Uterus (tissue), 4 donors: Measurements from ENCODE around the gene RPS4Y1. TPM values are rescaled to one million over a fixed set of nuclear protein-coding genes. Genes with fewer than 3 reads are reported as not detected.

Source experiments
- DNase-seq, 2 donors: peaks; one replicate each; pipeline ENCODE4 v3.0.0-alpha.2; 2019 to 2020
- H3K27ac ChIP-seq, 2 donors: fragments of 200-600 bp; sonication (generic); 1 replicate in 1 of 2; 2 replicates in 1 of 2; pipeline ENCODE4 v1.5.1; 2016 to 2018
- H3K27me3 ChIP-seq, 2 donors: fragments of 200-600 bp; sonication (generic); one replicate each; pipeline ENCODE4 v1.5.1; 2018 to 2019; ENCODE audit warnings: control low read depth in 1 of 2
- H3K36me3 ChIP-seq, 2 donors: fragments of 200-600 bp; sonication (generic); one replicate each; pipeline ENCODE4 v1.5.1; 2019; ENCODE audit warnings: control low read depth in 1 of 2
- H3K4me1 ChIP-seq, 2 donors: fragments of 200-600 bp; sonication (generic); one replicate each; pipeline ENCODE4 v1.5.1; 2018 to 2019; ENCODE audit warnings: control low read depth in 1 of 2
- H3K4me3 ChIP-seq, 2 donors: fragments of 200-600 bp; sonication (generic); 1 replicate in 1 of 2; 2 replicates in 1 of 2; pipeline ENCODE4 v1.5.1; 2018 to 2019; ENCODE audit warnings: mild to moderate bottlenecking in 1 of 2
- H3K9me3 ChIP-seq, 2 donors: fragments of 200-600 bp; sonication (generic); one replicate each; pipeline ENCODE4 v1.5.1; 2019; ENCODE audit warnings: control low read depth in 1 of 2
- POLR2A ChIP-seq, 2 donors: fragments of 450-650 bp; IDR thresholded peaks; one replicate each; pipeline ENCODE4 v1.6.1; 2016; ENCODE audit warnings: antibody characterized with exemption in 2 of 2, mild to moderate bottlenecking in 1 of 2, moderate library complexity in 1 of 2
- intact Hi-C: fragments of 100-400 bp; cut with DNase I; formaldehyde crosslinking; loops from one replicate; pipeline ENCODE4 v1.15.1; 2023; ENCODE audit warnings: low total_unique reads
- small RNA-seq: library from RNA; depleted of rRNA; stranded (forward); fragments of <200 nt; gene quantifications from one replicate; pipeline ENCODE3, GENCODE V24; 2016
- total RNA-seq, 4 donors: library from RNA; depleted of rRNA in 3 of 4; stranded (reverse); fragments of >200 nt in 3 of 4; gene quantifications; one replicate each; pipeline versions ENCODE4 v1.1.0 to v1.2.4, GENCODE V29; 2014 to 2023
- TF ChIP-seq, protein P1 (sequence below), 4 experiments: fragments of 200-600 bp in 2 of 4; fragments of 450-650 bp in 2 of 4; sonication (generic) in 2 of 4; IDR thresholded peaks; one replicate each; pipeline ENCODE4 v1.5.1; 2016 to 2019; ENCODE audit warnings: antibody characterized with exemption in 4 of 4, mild to moderate bottlenecking in 2 of 4, moderate library complexity in 1 of 4
- donor health status: DM: yes; HTN: yes; CAD: no.

Gene RPS4Y1
- total RNA-seq, 4 donors from 2014 or later, result not detected

DNA sequence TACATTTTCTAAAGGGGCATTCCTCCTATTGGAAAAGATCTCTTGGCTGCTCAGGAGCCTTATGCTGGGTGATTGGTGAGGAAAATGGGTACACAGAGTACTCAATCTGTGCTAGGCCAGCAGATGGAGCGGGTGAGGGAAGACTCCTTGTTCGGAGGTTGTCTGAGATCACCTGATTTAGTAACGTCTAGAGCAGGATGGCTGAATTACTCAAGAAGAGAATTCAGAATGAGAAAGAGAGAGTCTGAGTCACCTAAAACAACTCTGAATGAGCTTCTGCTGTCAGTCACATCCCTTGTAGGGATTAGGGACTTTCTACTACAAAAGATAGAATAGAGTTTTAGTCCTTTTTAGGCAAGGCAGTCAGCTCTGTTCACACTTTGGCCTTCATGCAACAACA lies 46.6 kb downstream of the RPS4Y1 start:
- no peaks in the 10 kb centered on the region for H3K9me3 ChIP-seq
- no peaks in the 10 kb centered on the region for H3K36me3 ChIP-seq
- intact Hi-C loops, result no loop called here
- no peak for TF ChIP-seq POLR2A (IDR thresholded peaks at IDR 0.05)
- TF ChIP-seq, protein P1, sequence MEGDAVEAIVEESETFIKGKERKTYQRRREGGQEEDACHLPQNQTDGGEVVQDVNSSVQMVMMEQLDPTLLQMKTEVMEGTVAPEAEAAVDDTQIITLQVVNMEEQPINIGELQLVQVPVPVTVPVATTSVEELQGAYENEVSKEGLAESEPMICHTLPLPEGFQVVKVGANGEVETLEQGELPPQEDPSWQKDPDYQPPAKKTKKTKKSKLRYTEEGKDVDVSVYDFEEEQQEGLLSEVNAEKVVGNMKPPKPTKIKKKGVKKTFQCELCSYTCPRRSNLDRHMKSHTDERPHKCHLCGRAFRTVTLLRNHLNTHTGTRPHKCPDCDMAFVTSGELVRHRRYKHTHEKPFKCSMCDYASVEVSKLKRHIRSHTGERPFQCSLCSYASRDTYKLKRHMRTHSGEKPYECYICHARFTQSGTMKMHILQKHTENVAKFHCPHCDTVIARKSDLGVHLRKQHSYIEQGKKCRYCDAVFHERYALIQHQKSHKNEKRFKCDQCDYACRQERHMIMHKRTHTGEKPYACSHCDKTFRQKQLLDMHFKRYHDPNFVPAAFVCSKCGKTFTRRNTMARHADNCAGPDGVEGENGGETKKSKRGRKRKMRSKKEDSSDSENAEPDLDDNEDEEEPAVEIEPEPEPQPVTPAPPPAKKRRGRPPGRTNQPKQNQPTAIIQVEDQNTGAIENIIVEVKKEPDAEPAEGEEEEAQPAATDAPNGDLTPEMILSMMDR (IDR thresholded peaks at IDR 0.05), result no peak
- no peak overlapping the region for H3K4me3 ChIP-seq
- H3K27me3 ChIP-seq, result no peaks in the 10 kb centered on the region
- no peaks in the 10 kb centered on the region for H3K4me1 ChIP-seq
- no peak overlapping the region for H3K27ac ChIP-seq
- no peak for DNase-seq

DNA sequence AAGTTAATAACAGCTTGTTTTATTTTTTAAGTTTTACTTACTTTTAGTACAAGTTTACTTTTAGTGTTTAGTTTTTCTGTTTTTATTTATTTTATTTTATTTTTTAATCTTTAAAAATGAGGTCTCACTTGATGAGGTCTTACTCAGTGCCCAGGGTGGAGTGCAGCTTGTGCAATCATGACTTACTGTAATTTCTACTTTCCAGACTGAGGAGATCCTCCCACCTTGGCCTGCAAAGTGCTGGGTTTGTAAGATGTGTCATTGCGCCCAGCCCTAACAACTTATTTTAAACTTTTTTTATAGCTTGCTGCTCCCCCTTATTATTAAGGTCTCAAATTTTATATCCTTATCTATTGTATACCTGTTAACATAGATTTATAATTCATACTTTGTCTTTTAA lies 52.1 kb downstream of the RPS4Y1 start:
- TF ChIP-seq, protein P1 (IDR thresholded peaks at IDR 0.05), result no peak
- TF ChIP-seq POLR2A (IDR thresholded peaks at IDR 0.05), result no peak
- Histone ChIP-seq H3K4me3 (no peak overlapping the region), H3K9me3 (no peaks in the 10 kb centered on the region), H3K36me3 (no peaks in the 10 kb centered on the region), H3K27me3 (no peaks in the 10 kb centered on the region), H3K27ac (no peak overlapping the region), H3K4me1 (no peaks in the 10 kb centered on the region)
- no peak for DNase-seq
- intact Hi-C loops, result no loop called here

DNA sequence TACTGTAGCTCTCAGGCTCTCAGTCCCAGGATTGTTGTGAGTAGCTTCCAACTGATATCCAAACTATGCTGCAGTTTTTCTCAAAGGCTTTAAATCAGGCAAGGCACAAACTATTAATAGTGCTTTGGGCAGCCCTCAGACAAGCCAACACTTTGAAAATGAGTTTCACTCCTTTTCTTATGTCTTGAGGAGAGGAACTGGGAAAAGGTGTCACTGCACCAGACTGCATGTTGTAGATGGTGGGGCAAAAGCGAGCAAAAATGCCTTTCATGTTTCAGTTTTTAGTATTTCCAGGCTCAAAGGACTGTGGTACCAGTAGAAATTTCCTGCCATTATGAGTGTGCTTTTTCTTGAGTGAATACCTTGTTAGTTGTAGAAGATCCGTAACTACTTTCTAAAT lies 54.6 kb downstream of the RPS4Y1 start:
- TF ChIP-seq, protein P1 (IDR thresholded peaks at IDR 0.05), result no peak
- no peak for TF ChIP-seq POLR2A (IDR thresholded peaks at IDR 0.05)
- no peak overlapping the region for H3K27ac ChIP-seq
- intact Hi-C loops, result no loop called here

DNA sequence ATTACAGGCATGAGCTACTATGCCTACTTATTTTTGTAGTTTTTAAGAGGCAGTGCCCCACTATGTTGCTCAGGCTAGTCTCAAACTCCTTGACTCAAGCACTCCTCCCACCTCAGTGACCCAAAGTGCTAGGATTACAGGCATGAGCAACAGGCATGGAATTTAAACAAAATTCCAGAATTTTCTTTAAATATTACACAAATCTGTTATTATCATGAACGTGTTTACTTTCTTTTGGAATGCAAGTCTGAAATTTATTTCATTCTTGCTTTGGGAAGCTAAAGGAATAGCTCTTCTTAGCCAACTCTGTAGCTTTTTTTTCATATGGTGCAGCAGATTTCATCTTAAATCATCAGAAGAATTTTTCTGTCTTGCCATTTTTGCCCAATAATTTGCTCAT lies 66.0 kb downstream of the RPS4Y1 start:
- H3K36me3 ChIP-seq, result no peaks in the 10 kb centered on the region
- no peak overlapping the region for H3K4me3 ChIP-seq
- TF ChIP-seq, protein P1 (IDR thresholded peaks at IDR 0.05), result no peak
- TF ChIP-seq POLR2A (IDR thresholded peaks at IDR 0.05), result no peak
- DNase-seq, result no peak
- H3K27ac ChIP-seq, result no peak overlapping the region
- intact Hi-C loops, result no loop called here
- H3K9me3 ChIP-seq, result no peaks in the 10 kb centered on the region
- no peaks in the 10 kb centered on the region for H3K27me3 ChIP-seq
- H3K4me1 ChIP-seq, result no peaks in the 10 kb centered on the region

More for the DNA sequence above, 54.6 kb downstream of the RPS4Y1 start:
- Histone ChIP-seq H3K36me3 (no peaks in the 10 kb centered on the region), H3K9me3 (no peaks in the 10 kb centered on the region), H3K4me3 (no peak overlapping the region), H3K4me1 (no peaks in the 10 kb centered on the region), H3K27me3 (no peaks in the 10 kb centered on the region)
- no peak for DNase-seq

DNA sequence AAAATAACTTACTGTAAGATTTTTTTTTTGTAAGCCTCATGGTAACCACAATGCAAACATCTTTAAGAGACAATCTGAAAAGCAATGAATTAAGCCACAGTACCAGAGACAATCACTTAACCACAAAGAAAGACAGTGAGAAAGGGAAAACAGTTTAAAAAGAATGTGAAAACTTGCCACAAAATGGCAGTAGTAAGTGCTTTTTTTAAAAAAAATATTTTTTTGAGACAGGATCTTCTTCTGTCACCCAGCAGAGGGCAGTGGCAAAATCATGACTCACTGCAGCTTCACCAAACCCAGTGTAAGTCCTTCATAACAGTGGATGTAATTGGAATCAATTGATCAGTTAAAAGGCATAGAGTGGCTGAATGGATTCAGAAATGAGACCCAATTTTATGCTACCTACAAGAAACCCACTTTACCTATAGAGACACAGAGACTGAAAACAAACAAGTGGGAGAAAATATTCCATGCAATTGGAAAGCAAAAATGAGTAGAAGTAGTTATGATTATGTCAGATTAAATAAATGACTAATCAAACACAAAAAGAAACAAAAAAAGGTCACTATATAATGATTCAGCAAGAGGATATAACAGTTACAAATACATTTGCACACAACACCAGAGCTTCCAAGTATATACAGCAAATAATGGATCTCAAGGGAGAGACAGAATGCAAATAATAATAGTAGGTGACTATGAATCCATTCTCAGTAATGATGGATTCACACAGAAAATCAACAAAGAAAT lies 71.8 kb downstream of the RPS4Y1 start:
- no peak overlapping the region for H3K27ac ChIP-seq
- intact Hi-C loops, result no loop called here
- H3K9me3 ChIP-seq, result no peaks in the 10 kb centered on the region
- H3K36me3 ChIP-seq, result no peaks in the 10 kb centered on the region
- no peak overlapping the region for H3K4me3 ChIP-seq
- no peaks in the 10 kb centered on the region for H3K4me1 ChIP-seq
- no peak for TF ChIP-seq POLR2A (IDR thresholded peaks at IDR 0.05)
- TF ChIP-seq, protein P1 (IDR thresholded peaks at IDR 0.05), result no peak
- no peak for DNase-seq
- no peaks in the 10 kb centered on the region for H3K27me3 ChIP-seq

Small RNA genes lying within 50 kb of the gene (small RNA-seq; reads per million reads assigned to genes)
- gene TOMM22P2, result not detected

Other genes starting within 250 kb of the RPS4Y1 start
- not detected for gene SRY, start 53.9 kb upstream of the RPS4Y1 start, total RNA-seq
- gene ZFY, start 93.8 kb downstream of the RPS4Y1 start, total RNA-seq, result not detected